CD14-positive monocyte (primary cell): ENCODE data around the gene MBP. TPM values are rescaled to one million over a fixed set of nuclear protein-coding genes. Genes with fewer than 3 reads are reported as not detected.
A peak's percentile ranks its signal among the peaks of the same experiment; 100 is the strongest.

Experiments
- DNase-seq, 3 donors: peaks; one replicate each; pipeline ENCODE4 v3.0.0-alpha.2; 2011 to 2022
- H2AFZ ChIP-seq: 2 replicates; pipeline ENCODE4 v1.6.0; 2012; ENCODE audit warnings: mild to moderate bottlenecking, low read depth, low read length, inconsistent platforms; ENCODE audit not compliant: insufficient read depth, poor library complexity, severe bottlenecking
- H3K27ac ChIP-seq, 2 donors: 1 replicate in 1 of 2; 2 replicates in 1 of 2; pipeline ENCODE4 v1.5.1; 2012 to 2013; ENCODE audit warnings: low read length in 2 of 2, control low read depth in 1 of 2, inconsistent platforms in 1 of 2, low read depth in 1 of 2, mild to moderate bottlenecking in 1 of 2
- H3K27me3 ChIP-seq, 2 donors: one replicate each; pipeline versions ENCODE4 v1.6.0 to v1.6.1; 2011 to 2013; ENCODE audit warnings: low read length in 2 of 2; ENCODE audit not compliant: control insufficient read depth in 2 of 2, insufficient read depth in 2 of 2
- H3K36me3 ChIP-seq, 2 donors: replicated peaks in 1 of 2; 1 replicate in 1 of 2; 2 replicates in 1 of 2; pipeline versions ENCODE4 v1.5.1 to v1.6.1; 2012 to 2013; ENCODE audit warnings: low read length in 2 of 2, control low read depth in 1 of 2, inconsistent platforms in 1 of 2, mild to moderate bottlenecking in 1 of 2; ENCODE audit not compliant: insufficient read depth in 2 of 2, control insufficient read depth in 1 of 2
- H3K4me1 ChIP-seq, 2 donors: 1 replicate in 1 of 2; 2 replicates in 1 of 2; pipeline versions ENCODE4 v1.5.1 to v1.6.1; 2012 to 2013; ENCODE audit warnings: low read length in 2 of 2, control low read depth in 1 of 2, inconsistent platforms in 1 of 2, mild to moderate bottlenecking in 1 of 2, moderate library complexity in 1 of 2; ENCODE audit not compliant: insufficient read depth in 2 of 2, control insufficient read depth in 1 of 2
- H3K4me2 ChIP-seq: replicated peaks from 2 replicates; pipeline ENCODE3; 2012; ENCODE audit warnings: low read length, moderate library complexity, mild to moderate bottlenecking; ENCODE audit not compliant: poor library complexity, severe bottlenecking; ENCODE audit errors: extremely low read depth
- H3K4me3 ChIP-seq, 3 experiments: fragments of 200-600 bp in 1 of 3; sonication (generic) in 1 of 3; replicated peaks in 1 of 3; 1 replicate in 2 of 3; 2 replicates in 1 of 3; pipeline ENCODE4 v1.5.1; 2011 to 2013; ENCODE audit warnings: low read length in 3 of 3, mild to moderate bottlenecking in 3 of 3, control low read depth in 2 of 3, low read depth in 2 of 3, inconsistent platforms in 1 of 3, moderate library complexity in 1 of 3
- H3K79me2 ChIP-seq: 2 replicates; pipeline ENCODE4 v1.6.0; 2012; ENCODE audit warnings: mild to moderate bottlenecking, control low read depth, inconsistent platforms, low read length, moderate library complexity; ENCODE audit not compliant: insufficient read depth
- H3K9ac ChIP-seq: 2 replicates; pipeline ENCODE4 v1.6.0; 2017; ENCODE audit warnings: low read length, mild to moderate bottlenecking; ENCODE audit not compliant: insufficient read depth, poor library complexity, severe bottlenecking
- H3K9me3 ChIP-seq, 2 donors: replicated peaks in 1 of 2; 1 replicate in 1 of 2; 2 replicates in 1 of 2; pipeline versions ENCODE4 v1.5.1 to v1.6.1; 2012 to 2013; ENCODE audit warnings: low read length in 2 of 2, control low read depth in 1 of 2; ENCODE audit not compliant: control insufficient read depth in 1 of 2, insufficient read depth in 1 of 2
- H4K20me1 ChIP-seq: 2 replicates; pipeline ENCODE4 v1.6.0; 2012; ENCODE audit warnings: mild to moderate bottlenecking, low read length, control low read depth, moderate library complexity; ENCODE audit not compliant: insufficient read depth
- H3K27ac Mint-ChIP-seq, 7 donors: one replicate each; pipeline ENCODE4 v1.8.0; 2020; ENCODE audit warnings: mild to moderate bottlenecking in 7 of 7, mixed read lengths in 7 of 7, moderate library complexity in 6 of 7, inconsistent platforms in 2 of 7
- H3K27me3 Mint-ChIP-seq, 3 donors: one replicate each; pipeline ENCODE4 v1.8.0; 2021 to 2022; ENCODE audit warnings: low read depth in 3 of 3, mild to moderate bottlenecking in 3 of 3, mixed read lengths in 3 of 3, moderate library complexity in 3 of 3, inconsistent platforms in 1 of 3
- H3K36me3 Mint-ChIP-seq, 2 donors: one replicate each; pipeline ENCODE4 v1.8.0; 2020; ENCODE audit warnings: mixed read lengths in 2 of 2, inconsistent platforms in 1 of 2, mild to moderate bottlenecking in 1 of 2
- H3K4me1 Mint-ChIP-seq: one replicate; pipeline ENCODE4 v1.8.0; 2020; ENCODE audit warnings: mild to moderate bottlenecking, mixed read lengths
- H3K4me3 Mint-ChIP-seq, 2 donors: one replicate each; pipeline ENCODE4 v1.8.0; 2020; ENCODE audit warnings: mild to moderate bottlenecking in 2 of 2, mixed read lengths in 2 of 2, moderate library complexity in 1 of 2
- H3K9me3 Mint-ChIP-seq, 7 donors: one replicate each; pipeline ENCODE4 v1.8.0; 2020 to 2022; ENCODE audit warnings: mixed read lengths in 7 of 7, mild to moderate bottlenecking in 6 of 7, moderate library complexity in 6 of 7, inconsistent platforms in 2 of 7
- CTCF ChIP-seq: fragments of 200-600 bp; IDR thresholded peaks from one replicate; pipeline ENCODE4 v1.8.0; 2022; ENCODE audit warnings: antibody characterized with exemption, mild to moderate bottlenecking
- WGBS: methylation state at CpG from one replicate; pipeline ENCODE4 v1.1.5; 2013; ENCODE audit warnings: missing lambda C conversion rate; ENCODE audit not compliant: insufficient coverage; 5-methylcytosine and 5-hydroxymethylcytosine counted together
- intact Hi-C, 2 donors: fragments of 100-400 bp; cut with micrococcal nuclease; formaldehyde crosslinking; loops; one replicate each; pipeline versions ENCODE4 v1.15.0 to v1.15.1; 2023
- polyA plus RNA-seq, 3 donors: library from polyadenylated mRNA; depleted of rRNA in 1 of 3; unstranded in 2 of 3; stranded (reverse) in 1 of 3; fragments of 300-500 nt in 2 of 3; fragments of >200 nt in 1 of 3; fragmentation: Illumina TruSeq in 2 of 3; gene quantifications; 1 replicate in 2 of 3; 2 replicates in 1 of 3; pipeline ENCODE4 v1.2.3, GENCODE V29; 2012 to 2021

Gene MBP
- polyA plus RNA-seq, 3 donors: 47.7 to 81.0 (median 50.4) TPM

- no peak for TF ChIP-seq CTCF
These were observed 35.4 kb downstream of the MBP start for GRCh38 chr18:77096936-77097886.

DNA sequence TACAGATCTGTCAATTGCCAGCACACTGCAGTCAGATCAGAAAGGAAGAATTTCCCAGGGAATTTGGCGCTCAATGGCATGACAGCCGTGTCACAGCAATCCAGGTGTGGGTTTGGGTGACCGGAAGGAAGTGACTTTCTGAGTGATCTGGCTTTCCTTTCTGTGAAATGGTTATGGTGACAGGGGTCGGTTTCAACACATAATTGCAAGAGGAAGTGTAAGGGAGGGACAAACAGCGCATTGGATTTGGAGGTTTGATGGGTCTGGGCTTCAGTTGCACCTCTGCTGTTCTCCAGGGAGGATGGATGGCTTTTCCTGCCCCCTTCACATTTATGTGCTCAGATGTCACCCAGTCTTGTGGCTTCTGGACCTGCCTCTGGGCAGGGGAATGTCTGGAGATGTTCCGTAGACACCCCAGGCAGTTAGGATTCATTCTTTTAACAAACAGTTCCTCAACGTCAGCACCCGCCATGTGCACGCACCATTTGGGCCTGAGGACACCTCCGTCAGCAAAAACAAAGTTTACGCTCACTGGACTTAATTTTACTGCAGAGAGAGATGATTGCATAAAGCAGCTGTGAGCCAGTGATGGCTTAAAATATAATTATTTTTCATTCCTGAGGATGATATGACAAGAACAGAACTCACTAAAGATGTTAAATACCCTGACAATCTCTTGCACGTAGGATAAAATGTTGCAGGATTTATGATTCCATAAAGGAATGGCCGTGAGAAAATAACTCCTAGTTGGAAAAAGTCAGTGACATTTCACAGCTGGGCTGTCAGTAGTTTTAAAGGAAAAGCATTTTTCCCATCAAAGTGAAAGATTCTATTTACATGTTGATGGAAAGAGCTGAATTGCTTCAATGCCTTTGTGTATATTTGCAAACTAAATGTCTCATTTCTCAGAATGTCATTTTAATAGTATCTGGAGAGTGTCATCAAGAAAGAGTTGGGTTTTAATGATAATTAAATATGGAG lies 36.9 kb downstream of the MBP start:
- H3K9me3 ChIP-seq: no peaks in the 10 kb centered on the region
- peak overlapping the region in 1 of 2 donors; percentile 51 for H3K4me3 Mint-ChIP-seq
- peak overlapping the region; percentile 86 to 99 (median 92) for H3K27ac Mint-ChIP-seq
- H2AFZ ChIP-seq: no peak overlapping the region
- H3K9me3 Mint-ChIP-seq: no peaks in the 10 kb centered on the region
- H3K79me2 ChIP-seq: peaks cover 92% of the 10 kb centered on the region
- H3K4me2 ChIP-seq: peak overlapping the region; percentile 20
- TF ChIP-seq CTCF: no peak
- H3K27ac ChIP-seq: peak overlapping the region; percentile 72 to 99
- H3K9ac ChIP-seq: no peak overlapping the region
- peak; percentile 77 to 88 (median 83) for DNase-seq
- H3K36me3 ChIP-seq: peaks cover 15 to 57% of the 10 kb centered on the region in 2 donors
- no peaks in the 10 kb centered on the region for H3K27me3 ChIP-seq
- H4K20me1 ChIP-seq: no peaks in the 10 kb centered on the region
- intact Hi-C loops: no loop called here
- peaks cover 78 to 84% of the 10 kb centered on the region in 2 donors for H3K36me3 Mint-ChIP-seq
- H3K4me3 ChIP-seq: no peak overlapping the region
- H3K4me1 ChIP-seq: peaks cover 62 to 63% of the 10 kb centered on the region in 2 donors
- H3K27me3 Mint-ChIP-seq: peaks cover 0 to 4% (median 3%) of the 10 kb centered on the region in 3 donors
- peaks cover 59% of the 10 kb centered on the region for H3K4me1 Mint-ChIP-seq
- 0% methylated on average over 3 of the region's 13 CpGs for WGBS

More at GRCh38 chr18:77096936-77097886, 35.4 kb downstream of the MBP start:
- intact Hi-C loops: no loop called here
- H3K4me3 Mint-ChIP-seq: no peak overlapping the region
- peaks cover 0 to 4% (median 3%) of the 10 kb centered on the region in 3 donors for H3K27me3 Mint-ChIP-seq
- no peak for DNase-seq
- H3K9me3 ChIP-seq: no peaks in the 10 kb centered on the region
- H3K4me3 ChIP-seq: no peak overlapping the region
- H3K27ac Mint-ChIP-seq: peak overlapping the region; percentile 65 to 100 (median 100)
- H3K4me1 Mint-ChIP-seq: peaks cover 74% of the 10 kb centered on the region
- H3K9ac ChIP-seq: peak overlapping the region; percentile 44
- no peaks in the 10 kb centered on the region for H4K20me1 ChIP-seq
- no peaks in the 10 kb centered on the region for H3K27me3 ChIP-seq
- H3K79me2 ChIP-seq: peaks cover 82% of the 10 kb centered on the region
- 100% methylated on average over 3 of the region's 11 CpGs for WGBS
- no peak overlapping the region for H2AFZ ChIP-seq
- H3K36me3 Mint-ChIP-seq: peaks cover 80 to 89% of the 10 kb centered on the region in 2 donors
- no peaks in the 10 kb centered on the region for H3K9me3 Mint-ChIP-seq
- H3K4me2 ChIP-seq: peak overlapping the region; percentile 60
- H3K36me3 ChIP-seq: peaks cover 15 to 53% of the 10 kb centered on the region in 2 donors
- peaks cover 77 to 78% of the 10 kb centered on the region in 2 donors for H3K4me1 ChIP-seq
- H3K27ac ChIP-seq: peak overlapping the region; percentile 78 to 99
